ENCODE results near the gene TMEM54.

Gene TMEM54

GRCh38 chr1:32864375-32865019 lies 36.7 kb downstream of the TMEM54 start:
- DNase-seq (ENCODE audit: low spot score), result no peak

- no peak for DNase-seq (ENCODE audit: low spot score)
Observed at GRCh38 chr1:32863881-32864245, 37.3 kb downstream of the TMEM54 start.

- DNase-seq (ENCODE audit: low spot score), result no peak
Observed at GRCh38 chr1:32863218-32863880, 37.8 kb downstream of the TMEM54 start.

- DNase-seq (ENCODE audit: low spot score), result no peak
Observed at GRCh38 chr1:32861904-32862695, 39.1 kb downstream of the TMEM54 start.

- no peak for DNase-seq (ENCODE audit: low spot score)
Observed at GRCh38 chr1:32860566-32860965, 40.6 kb downstream of the TMEM54 start.

GRCh38 chr1:32859915-32860314 lies 41.3 kb downstream of the TMEM54 start:
- no peak for DNase-seq (ENCODE audit: low spot score)

GRCh38 chr1:32858791-32859190 lies 42.4 kb downstream of the TMEM54 start:
- DNase-seq (ENCODE audit: low spot score), result no peak

GRCh38 chr1:32858136-32858535 lies 43.1 kb downstream of the TMEM54 start:
- no peak for DNase-seq (ENCODE audit: low spot score)

- DNase-seq (ENCODE audit: low spot score), result no peak
Observed at GRCh38 chr1:32855861-32856617, 45.1 kb downstream of the TMEM54 start.

- DNase-seq (ENCODE audit: low spot score), result no peak
Observed at GRCh38 chr1:32848354-32849063, 52.7 kb downstream of the TMEM54 start.
